HG03439 (cell line): ENCODE results near the gene KRT14.
"Not testable (repeated sequence)": the region's sequence is repeated elsewhere in the genome, so short reads cannot be mapped to it uniquely, and the experiment has no call there.

Source experiments
- ATAC-seq: cut with Tn5 transposase; IDR thresholded peaks from one replicate; pipeline ENCODE4 v1.9.1; 2021; ENCODE audit warnings: mild to moderate bottlenecking, moderate library complexity; ENCODE audit not compliant: unreplicated experiment

Gene KRT14

GRCh38 chr17:41623184-41623861 is 36.6 kb upstream of the KRT14 start:
- ATAC-seq = not testable (repeated sequence)

GRCh38 chr17:41622340-41623183 is 35.9 kb upstream of the KRT14 start:
- not testable (repeated sequence) for ATAC-seq

- no peak for ATAC-seq
These were observed 35.2 kb upstream of the KRT14 start for GRCh38 chr17:41621916-41622315.

GRCh38 chr17:41621435-41621817 is 34.7 kb upstream of the KRT14 start:
- ATAC-seq = not testable (repeated sequence)

GRCh38 chr17:41620583-41621434 is 34.1 kb upstream of the KRT14 start:
- ATAC-seq = no peak

GRCh38 chr17:41619927-41620582 is 33.4 kb upstream of the KRT14 start:
- ATAC-seq = not testable (repeated sequence)

GRCh38 chr17:41619036-41619926 is 32.6 kb upstream of the KRT14 start:
- ATAC-seq = no peak

GRCh38 chr17:41618341-41619035 is 31.8 kb upstream of the KRT14 start:
- ATAC-seq = no peak

- no peak for ATAC-seq
These were observed 31.0 kb upstream of the KRT14 start for GRCh38 chr17:41617698-41618097.

GRCh38 chr17:41617136-41617535 is 30.4 kb upstream of the KRT14 start:
- ATAC-seq = no peak

- not testable (repeated sequence) for ATAC-seq
These were observed 29.8 kb upstream of the KRT14 start for GRCh38 chr17:41616486-41616885.

GRCh38 chr17:41615454-41615853 is 28.8 kb upstream of the KRT14 start:
- no peak for ATAC-seq

GRCh38 chr17:41614767-41615166 is 28.1 kb upstream of the KRT14 start:
- not testable (repeated sequence) for ATAC-seq

- ATAC-seq = no peak
These were observed 27.4 kb upstream of the KRT14 start for GRCh38 chr17:41614098-41614497.

- ATAC-seq = no peak
These were observed 26.8 kb upstream of the KRT14 start for GRCh38 chr17:41613277-41614082.

- not testable (repeated sequence) for ATAC-seq
These were observed 25.9 kb upstream of the KRT14 start, which contains the start of gene KRT16 for GRCh38 chr17:41612376-41613160. Gene KRT16 (minus strand): TSS chr17:41612767. CDS start chr17:41612688, 79 bp downstream.

- no peak for ATAC-seq
These were observed 24.4 kb upstream of the KRT14 start for GRCh38 chr17:41610965-41611640.
